ENCODE results near the gene GPR78. TPM values are rescaled to one million over a fixed set of nuclear protein-coding genes. Genes with fewer than 3 reads are reported as not detected.

Gene GPR78
- total RNA-seq, 1 experiment from 2014 or later = not detected

- CTCF ChIA-PET = interaction anchor here (0.5 kb wide), 1 partner anchor 1870 kb away, joined by 4 read pairs; no protein-coding TSS in a partner anchor
- Mint-ChIP-seq H3K4me1 (ENCODE audit: low read depth, unreplicated experiment) (no peaks in the 10 kb centered on the region), H3K9me3 (ENCODE audit: low read depth, unreplicated experiment) (no peaks in the 10 kb centered on the region), H3K27me3 (ENCODE audit: unreplicated experiment) (peaks cover 59% of the 10 kb centered on the region), H3K27ac (ENCODE audit: unreplicated experiment) (no peak overlapping the region), H3K36me3 (ENCODE audit: insufficient read depth, unreplicated experiment) (no peaks in the 10 kb centered on the region), H3K4me3 (ENCODE audit: low read depth, unreplicated experiment) (no peak overlapping the region)
- TF ChIP-seq CTCF (IDR thresholded peaks at IDR 0.05; ENCODE audit: unreplicated experiment) = no peak
- BruUV-seq (replicated peaks) = no TSS peak
- intact Hi-C loops (cut with micrococcal nuclease; ENCODE audit: unreplicated experiment) = no loop called here
- no peak for DNase-seq
Observed at GRCh38 chr4:8591626-8592365, 11.6 kb downstream of the GPR78 start.

DNA sequence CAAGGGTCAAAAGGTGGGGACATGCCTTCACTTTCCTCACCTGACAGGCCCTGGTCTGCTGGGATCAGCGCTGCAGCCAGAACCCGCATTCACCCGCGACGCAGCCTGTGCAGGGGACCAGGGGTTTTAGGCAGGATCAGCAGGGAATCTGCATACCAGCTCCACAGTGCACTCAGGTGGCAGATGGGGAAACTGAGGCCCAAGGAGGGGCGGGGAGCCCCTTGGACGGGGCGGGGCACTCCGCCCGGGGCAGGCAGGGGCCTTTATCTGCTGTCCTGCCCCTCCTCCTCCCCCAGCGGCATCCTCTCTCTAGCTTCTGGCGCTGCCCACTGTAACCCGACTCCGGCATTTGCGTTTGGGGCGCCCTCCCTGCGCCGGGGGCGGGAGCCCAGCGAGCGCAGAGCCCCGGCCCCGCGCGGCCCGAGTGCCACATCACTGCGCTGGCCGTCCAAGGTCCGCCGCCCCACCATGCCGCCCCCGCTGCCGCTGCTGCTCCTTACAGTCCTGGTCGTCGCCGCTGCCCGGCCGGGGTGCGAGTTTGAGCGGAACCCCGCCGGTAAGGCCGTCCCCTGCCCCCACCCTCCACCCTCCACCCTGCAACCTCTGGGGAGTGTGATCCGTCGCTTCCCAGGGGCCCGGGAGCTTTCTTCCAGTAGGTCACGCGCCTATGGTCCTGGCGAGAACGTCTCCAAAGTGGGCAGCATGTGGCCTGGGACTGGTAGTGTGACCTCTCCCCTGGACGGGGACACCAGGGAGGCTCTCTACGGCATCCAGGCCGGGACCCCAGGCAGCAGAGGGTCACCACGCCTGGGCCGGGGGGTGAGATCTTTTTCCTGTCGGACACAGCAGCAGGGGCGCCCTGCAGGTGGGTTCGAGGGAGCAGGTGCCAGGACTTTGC is 12.4 kb downstream of the GPR78 start, which contains the start of gene CPZ:
TSS of gene CPZ (plus strand) at position 400 of the 898 bp plus-strand sequence. CDS start at position 469, 69 bp downstream.
- H3K27ac Mint-ChIP-seq (ENCODE audit: unreplicated experiment) = no peak within 1 kb of the TSS

DNA sequence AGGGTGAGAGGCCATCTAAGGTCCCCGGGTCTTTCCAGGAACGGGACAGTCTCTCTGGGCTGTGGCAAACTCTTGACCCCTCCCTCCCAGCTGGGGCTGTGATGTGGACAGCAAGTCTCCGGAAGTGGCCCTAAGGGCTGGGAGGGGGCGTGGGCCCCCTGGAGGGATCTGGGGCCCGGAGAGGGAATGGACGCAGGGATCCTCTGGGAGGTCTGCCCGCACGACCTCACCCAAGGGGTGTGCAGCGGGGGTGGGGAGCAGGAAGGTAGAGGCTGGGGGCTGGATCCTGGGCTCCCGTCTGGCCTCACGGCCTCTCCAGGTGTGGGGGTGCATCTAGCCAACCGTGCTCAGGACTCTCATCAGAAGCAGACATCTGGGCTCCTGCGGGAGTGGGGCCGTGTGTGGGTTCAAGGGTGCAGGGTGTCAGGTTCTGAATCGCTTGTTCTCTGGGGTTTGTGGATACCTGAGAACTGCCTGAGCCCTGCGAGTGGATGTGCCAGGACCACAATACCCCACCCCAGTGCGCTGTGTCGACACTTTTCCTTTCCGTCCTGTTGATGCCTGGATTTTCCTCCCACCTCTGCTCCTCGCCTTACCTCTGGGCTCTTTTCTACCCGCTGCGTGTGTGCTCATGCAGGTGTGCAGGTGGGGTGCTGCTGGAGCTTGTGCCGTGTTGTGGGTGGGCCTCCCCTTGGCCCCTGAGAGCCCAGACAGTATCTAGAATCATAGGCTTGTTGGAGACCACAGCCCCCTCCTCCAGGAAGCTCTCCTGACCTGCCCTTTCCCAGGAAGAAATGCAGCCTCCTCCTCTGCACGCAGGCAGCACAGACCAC is 13.3 kb downstream of the GPR78 start:
- H3K27me3 Mint-ChIP-seq (ENCODE audit: unreplicated experiment) = peaks cover 42% of the 10 kb centered on the region
- no peaks in the 10 kb centered on the region for H3K4me1 Mint-ChIP-seq (ENCODE audit: low read depth, unreplicated experiment)
- BruUV-seq (replicated peaks) = no TSS peak

More for the DNA sequence above, 12.4 kb downstream of the GPR78 start, which contains the start of gene CPZ:
- intact Hi-C loops (cut with micrococcal nuclease; ENCODE audit: unreplicated experiment) = no loop called here
- BruUV-seq (replicated peaks) = no TSS peak
- TF ChIP-seq CTCF (IDR thresholded peaks at IDR 0.05; ENCODE audit: unreplicated experiment) = no peak
- Mint-ChIP-seq H3K4me3 (ENCODE audit: low read depth, unreplicated experiment) (no peak within 1 kb of the TSS), H3K4me1 (ENCODE audit: low read depth, unreplicated experiment) (no peaks in the 10 kb centered on the region), H3K27me3 (ENCODE audit: unreplicated experiment) (peaks cover 51% of the 10 kb centered on the region), H3K9me3 (ENCODE audit: low read depth, unreplicated experiment) (no peaks in the 10 kb centered on the region), H3K36me3 (ENCODE audit: insufficient read depth, unreplicated experiment) (no peaks in the 10 kb centered on the region)
- CTCF ChIA-PET = no interaction called here
- no peak for DNase-seq

More for the DNA sequence above, 13.3 kb downstream of the GPR78 start:
- CTCF ChIA-PET = interaction anchor here (1.2 kb wide), 1 partner anchor 126 kb away, joined by 3 read pairs; no protein-coding TSS in a partner anchor
- intact Hi-C loops (cut with micrococcal nuclease; ENCODE audit: unreplicated experiment) = loop anchor here (1.0 kb wide), 1 partner anchor 125 kb away; no protein-coding TSS in a partner anchor
- TF ChIP-seq CTCF (IDR thresholded peaks at IDR 0.05; ENCODE audit: unreplicated experiment) = no peak
- Mint-ChIP-seq H3K9me3 (ENCODE audit: low read depth, unreplicated experiment) (no peaks in the 10 kb centered on the region), H3K4me3 (ENCODE audit: low read depth, unreplicated experiment) (no peak overlapping the region), H3K36me3 (ENCODE audit: insufficient read depth, unreplicated experiment) (no peaks in the 10 kb centered on the region), H3K27ac (ENCODE audit: unreplicated experiment) (no peak overlapping the region)
- no peak for DNase-seq

All from Calu3 (cell line).